AG09309 (cell line): ENCODE measurements around the gene FXYD3.

Experiments used
- DNase-seq: peaks from one replicate; pipeline ENCODE4 v3.0.0-alpha.2; 2010; ENCODE audit warnings: low read depth
- H3K4me3 ChIP-seq: 2 replicates; pipeline ENCODE4 v1.5.1; 2011; ENCODE audit warnings: mild to moderate bottlenecking, low read depth, low read length, moderate library complexity; ENCODE audit not compliant: control insufficient read depth
- TF ChIP-seq, protein P1 (sequence below): IDR thresholded peaks from 2 replicates; pipeline ENCODE4 v1.5.1; 2011; ENCODE audit warnings: mild to moderate bottlenecking, low read depth, low read length, inconsistent platforms; ENCODE audit not compliant: insufficient read depth, control insufficient read depth; ENCODE audit errors: missing control alignments

Gene FXYD3

DNA sequence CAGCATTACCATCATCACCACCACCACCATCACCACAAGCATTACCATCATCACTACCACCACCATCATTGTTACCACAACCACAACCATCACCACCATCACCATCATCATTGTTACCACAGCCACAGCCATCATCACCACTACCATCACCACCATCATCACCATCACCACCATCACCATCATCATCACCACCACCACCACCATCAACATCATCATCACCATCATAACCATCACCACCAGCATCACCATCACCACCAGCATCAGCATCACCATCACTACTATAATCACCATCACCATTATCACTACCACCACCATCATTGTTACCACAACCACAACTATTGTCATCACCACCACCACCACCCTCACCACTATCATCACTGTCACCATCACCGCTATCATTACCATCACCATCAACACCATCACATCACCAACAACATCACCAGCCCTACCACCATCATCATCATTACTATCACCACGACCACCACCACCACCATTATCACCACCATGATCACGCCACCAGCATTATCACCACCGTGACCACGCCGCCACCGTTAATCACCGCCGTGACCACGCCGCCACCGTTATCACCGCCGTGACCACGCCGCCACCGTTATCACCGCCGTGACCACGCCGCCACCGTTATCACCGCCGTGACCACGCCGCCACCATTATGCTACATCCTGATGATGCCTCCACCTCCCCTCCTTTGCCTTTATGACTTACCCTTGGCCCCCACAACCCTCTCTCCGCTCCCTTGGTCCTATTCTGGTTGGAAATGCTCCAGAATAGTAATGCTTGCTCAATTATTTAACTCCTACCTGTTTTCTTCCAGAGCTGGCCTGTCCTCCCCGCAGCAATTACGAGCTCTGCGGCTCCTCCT is 10.0 kb upstream of the FXYD3 start:
- TF ChIP-seq, protein P1, sequence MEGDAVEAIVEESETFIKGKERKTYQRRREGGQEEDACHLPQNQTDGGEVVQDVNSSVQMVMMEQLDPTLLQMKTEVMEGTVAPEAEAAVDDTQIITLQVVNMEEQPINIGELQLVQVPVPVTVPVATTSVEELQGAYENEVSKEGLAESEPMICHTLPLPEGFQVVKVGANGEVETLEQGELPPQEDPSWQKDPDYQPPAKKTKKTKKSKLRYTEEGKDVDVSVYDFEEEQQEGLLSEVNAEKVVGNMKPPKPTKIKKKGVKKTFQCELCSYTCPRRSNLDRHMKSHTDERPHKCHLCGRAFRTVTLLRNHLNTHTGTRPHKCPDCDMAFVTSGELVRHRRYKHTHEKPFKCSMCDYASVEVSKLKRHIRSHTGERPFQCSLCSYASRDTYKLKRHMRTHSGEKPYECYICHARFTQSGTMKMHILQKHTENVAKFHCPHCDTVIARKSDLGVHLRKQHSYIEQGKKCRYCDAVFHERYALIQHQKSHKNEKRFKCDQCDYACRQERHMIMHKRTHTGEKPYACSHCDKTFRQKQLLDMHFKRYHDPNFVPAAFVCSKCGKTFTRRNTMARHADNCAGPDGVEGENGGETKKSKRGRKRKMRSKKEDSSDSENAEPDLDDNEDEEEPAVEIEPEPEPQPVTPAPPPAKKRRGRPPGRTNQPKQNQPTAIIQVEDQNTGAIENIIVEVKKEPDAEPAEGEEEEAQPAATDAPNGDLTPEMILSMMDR = no peak
- DNase-seq = no peak
- H3K4me3 ChIP-seq = no peak overlapping the region

DNA sequence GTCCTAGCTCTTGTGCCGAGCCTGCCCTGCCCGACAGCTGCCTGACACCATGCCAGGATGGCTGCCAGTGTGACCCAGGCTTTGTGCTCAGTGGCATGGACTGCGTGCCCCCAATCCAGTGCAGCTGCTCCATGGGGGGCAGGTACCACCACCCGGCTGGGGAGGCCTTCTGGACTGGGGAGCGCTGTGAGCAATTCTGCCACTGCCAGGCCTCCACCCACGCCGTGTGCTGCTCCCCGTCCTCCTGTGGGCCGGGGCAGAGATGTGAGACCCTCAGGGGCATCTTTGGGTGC is 9.4 kb upstream of the FXYD3 start:
- no peak overlapping the region for H3K4me3 ChIP-seq
- TF ChIP-seq, protein P1 = no peak
- no peak for DNase-seq

DNA sequence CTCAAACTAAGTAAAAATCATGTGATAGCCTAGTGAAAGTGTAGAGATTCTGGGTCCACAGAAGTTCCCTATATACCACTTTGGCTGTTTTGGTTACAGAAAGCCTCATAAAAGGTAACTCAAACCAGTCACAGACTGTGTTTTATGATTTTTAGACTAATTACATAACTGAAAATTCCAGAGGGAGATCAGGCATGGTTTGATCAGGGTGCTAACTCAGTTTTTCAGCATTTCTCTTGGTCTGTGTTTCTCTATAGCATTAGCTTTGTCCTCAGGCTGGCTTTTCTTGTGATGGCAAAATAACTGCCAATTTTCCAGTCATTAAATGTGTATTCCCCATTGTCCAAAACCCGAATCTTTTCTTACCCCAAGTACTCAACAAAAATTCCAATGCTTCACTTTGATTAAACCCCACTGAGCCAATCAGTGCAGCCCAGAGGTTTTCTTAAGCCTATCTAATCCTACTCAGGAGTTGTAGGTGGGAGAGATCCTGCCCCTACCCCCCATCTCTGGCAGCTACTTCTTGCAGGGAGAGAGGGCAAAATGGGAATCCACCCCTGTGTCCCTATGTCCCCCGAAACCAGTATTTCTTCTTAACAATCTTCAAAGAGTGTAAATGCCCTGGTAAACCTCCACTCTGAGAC is 8.6 kb upstream of the FXYD3 start:
- no peak overlapping the region for H3K4me3 ChIP-seq
- no peak for DNase-seq
- TF ChIP-seq, protein P1 = no peak

DNA sequence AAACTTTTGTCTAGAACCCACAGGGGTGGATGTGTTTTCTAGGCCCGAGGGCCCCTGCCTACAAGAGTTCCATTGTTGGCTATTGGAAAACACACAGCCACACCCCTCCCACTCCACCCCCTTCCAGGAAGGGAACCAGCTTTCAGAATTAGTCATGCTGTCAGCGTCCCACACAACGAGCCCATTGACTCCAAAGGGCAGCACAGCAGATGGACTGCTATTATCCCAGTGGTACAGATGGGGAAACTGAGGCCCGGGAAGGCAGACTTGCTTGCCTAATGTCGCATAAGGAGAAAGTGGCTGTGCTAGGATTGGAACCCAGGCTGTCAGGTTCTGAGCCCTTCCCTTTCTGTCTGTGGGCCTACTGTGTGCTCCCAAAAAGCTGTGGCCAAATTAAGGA is 8.1 kb upstream of the FXYD3 start:
- no peak overlapping the region for H3K4me3 ChIP-seq
- DNase-seq = no peak
- TF ChIP-seq, protein P1 = no peak

DNA sequence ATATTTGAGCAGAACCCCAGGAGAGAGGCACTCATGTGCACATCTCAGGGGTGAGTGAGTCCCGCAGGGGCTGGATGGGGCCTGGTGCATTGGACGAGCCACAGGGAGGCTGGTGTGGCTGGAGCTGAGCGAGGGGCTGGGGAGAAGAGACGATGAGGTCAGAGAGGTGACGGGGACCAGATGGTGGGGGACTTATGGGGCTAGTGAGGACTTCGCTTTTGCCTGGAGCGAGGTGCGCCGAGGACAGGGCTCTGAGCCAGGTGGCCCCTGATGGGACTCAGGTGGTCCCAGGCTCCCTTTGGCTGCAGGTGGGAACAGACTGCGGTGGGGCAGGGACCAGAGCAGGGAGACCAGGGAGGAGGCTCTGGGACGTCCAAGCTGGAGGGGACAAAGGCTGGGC is 6.9 kb upstream of the FXYD3 start:
- no peak for DNase-seq
- TF ChIP-seq, protein P1 = no peak
- H3K4me3 ChIP-seq = no peak overlapping the region

DNA sequence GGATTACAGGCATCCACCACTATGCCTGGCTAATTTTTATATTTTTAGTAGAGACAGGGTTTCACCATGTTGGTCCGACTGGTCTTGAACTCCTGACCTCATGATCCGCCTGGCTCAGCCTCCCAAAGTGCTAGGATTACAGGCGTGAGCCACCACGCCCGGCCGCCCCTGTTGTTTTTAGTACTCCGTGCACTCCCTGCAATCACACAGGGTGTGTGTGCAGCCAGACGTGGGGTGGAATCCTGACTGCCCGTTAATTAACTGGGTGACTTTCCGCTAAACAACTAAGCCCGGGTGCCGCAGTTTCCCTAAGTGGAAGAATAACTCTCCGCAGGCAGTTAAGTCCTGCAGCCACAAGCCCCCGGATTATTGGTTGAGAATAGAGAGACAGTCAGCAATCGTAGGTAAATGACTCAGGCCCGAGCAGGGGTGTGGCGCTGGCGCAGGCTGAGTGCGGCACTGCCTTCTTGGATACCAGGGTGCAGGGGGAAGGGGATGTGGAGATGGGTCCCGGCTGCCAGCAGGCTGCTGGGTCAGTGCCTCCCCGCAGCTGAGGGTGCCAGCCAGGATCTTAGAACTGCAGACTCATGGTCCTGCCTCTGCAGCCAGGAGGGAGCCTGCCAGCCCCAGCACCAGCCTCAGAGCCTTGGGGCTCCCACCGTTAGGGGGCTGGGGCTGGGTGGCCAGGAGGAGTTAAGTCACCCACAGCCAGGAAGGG is 6.1 kb upstream of the FXYD3 start:
- DNase-seq = no peak
- H3K4me3 ChIP-seq = no peak overlapping the region
- TF ChIP-seq, protein P1 = no peak
